GM18508 (cell line): ENCODE measurements around the gene FMNL2.
"Not testable (repeated sequence)": the region's sequence is repeated elsewhere in the genome, so short reads cannot be mapped to it uniquely, and the experiment has no call there.

Experiments used
- ATAC-seq: cut with Tn5 transposase; IDR thresholded peaks from one replicate; pipeline ENCODE4 v1.9.1; 2021; ENCODE audit warnings: moderate number of reproducible peaks; ENCODE audit not compliant: insufficient read depth, unreplicated experiment

Gene FMNL2

GRCh38 chr2:152369176-152369860 is 34.3 kb downstream of the FMNL2 start:
- no peak for ATAC-seq

DNA sequence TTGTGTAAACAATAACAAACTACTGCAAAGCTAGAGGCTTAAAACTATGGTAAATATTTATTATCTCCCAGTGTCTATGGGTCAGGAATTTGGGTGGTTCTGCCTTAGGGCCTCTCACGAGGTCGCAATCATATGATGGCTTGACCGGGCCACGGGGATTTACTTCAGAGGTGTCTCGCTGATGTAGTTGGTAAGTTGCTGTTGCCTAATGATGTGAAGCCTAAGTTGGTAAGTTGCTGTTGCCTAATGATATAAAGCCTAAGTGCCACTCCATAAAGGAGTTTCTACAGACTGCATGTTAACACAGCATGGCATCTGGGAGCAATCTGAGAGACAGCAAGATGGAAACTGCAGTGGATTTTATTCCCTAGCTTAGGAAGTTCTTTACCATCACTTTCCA is 35.8 kb downstream of the FMNL2 start:
- ATAC-seq = no peak

GRCh38 chr2:152372438-152372984 is 37.5 kb downstream of the FMNL2 start:
- no peak for ATAC-seq

DNA sequence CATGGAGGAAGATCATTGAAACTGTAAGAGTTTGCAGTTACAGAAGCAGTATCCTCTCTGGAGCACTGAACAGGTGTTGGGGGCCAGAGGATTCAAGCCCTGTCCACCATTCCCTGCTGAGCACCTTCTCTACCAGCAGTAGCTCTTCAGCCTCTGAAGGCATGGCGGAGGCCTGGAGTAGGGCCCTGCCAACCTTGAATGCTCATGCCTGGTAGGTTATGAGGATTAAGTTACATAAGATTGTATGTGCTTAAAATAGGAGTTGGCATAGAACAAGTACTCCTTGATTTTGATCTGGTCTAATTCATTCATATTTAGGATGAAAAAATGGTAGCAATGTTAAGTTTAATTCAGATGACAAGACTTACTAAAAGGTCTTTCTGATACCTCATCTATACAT is 40.2 kb downstream of the FMNL2 start:
- no peak for ATAC-seq

GRCh38 chr2:152376385-152376784 is 41.4 kb downstream of the FMNL2 start:
- no peak for ATAC-seq

DNA sequence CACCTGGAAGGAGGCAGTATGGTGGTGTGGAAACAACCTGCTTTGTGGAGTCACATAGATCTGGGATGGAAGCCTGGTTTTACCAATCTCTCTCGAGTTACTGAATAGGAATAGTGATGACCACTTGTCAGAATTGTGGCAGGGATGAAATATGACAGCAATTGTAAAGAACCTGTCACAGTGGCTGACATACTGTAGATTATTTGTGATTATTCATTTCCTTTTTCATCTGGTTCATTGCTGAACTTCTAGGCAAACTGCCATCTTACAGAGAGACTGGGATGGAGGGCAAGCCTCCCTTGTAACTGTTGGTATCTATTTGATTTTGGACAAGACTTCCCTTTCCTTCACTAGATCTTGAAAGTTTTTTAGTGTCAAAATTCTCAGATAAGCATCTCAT is 42.0 kb downstream of the FMNL2 start:
- no peak for ATAC-seq

DNA sequence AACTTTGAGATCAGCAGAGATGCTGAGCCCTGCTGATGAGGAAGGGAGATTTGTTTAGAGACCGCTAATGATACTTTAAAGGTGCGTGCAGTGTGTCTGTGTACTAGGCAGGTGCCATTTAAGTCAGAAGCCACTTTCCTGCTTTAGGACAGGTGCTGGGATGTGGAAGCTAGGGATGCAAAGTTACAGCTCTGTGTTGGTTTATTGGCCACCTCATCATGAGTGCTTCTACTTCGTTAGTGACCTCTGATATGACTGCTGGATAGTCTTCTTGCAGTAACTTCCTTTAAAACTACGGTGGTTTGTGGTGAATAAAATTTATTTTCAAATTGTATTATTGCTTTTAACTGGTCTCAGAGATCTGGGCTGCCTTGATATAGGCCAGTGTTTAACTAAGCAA is 44.1 kb downstream of the FMNL2 start:
- no peak for ATAC-seq

DNA sequence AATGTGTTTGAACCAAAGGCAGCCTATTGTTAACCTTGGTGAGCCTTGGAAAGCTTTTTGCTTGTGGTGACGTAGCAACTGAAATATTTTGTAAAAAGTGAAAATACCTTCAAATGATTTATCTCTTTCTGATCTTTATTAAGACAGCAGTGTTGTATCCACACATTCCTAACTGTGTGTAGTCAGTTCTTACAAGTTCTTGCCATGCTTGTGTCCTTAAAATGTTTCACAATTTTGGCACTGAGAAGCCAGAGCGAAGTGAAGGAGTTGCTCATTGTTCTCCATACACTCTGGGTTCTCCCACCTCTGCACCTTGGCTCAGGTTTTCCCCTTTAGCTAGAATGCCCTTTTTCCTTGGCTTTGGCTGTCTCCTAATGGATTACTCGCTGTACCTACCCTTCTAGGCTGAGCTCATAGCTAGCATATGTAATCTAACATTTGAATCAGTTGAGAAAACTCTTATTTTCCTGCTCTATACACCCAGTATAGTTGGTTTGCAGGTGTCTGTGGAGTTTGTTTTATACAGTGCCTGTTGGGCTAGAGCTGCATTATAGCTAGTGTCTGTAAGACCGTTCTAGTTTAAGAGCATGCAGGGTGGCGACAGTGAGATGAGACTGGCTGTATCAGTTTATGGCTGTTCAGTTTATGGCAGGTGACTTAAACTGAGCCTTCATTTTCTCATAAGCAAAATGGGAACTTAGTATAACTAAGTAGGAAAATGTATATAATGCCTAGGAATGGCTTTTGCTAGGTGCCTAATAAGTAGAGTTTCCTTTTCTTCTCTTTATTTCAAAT is 45.5 kb downstream of the FMNL2 start:
- no peak for ATAC-seq

DNA sequence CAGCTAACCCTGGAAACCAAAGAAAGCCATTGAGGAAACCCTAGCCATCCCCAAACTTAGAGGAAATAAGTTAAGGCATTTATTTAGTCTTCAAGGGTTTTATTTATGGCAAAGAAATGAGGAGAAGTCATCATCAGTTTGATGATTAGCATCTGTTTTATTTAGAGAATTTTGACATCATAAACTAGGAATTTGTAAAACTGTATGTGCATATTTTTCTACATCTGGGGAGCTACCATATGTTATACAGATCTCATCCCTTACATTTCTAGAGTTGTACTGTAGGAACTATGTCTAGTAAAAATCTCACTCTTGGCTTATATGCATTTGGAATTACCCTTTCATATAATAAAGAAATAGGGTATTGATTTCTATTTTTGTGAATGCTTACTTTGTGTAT is 48.7 kb downstream of the FMNL2 start:
- no peak for ATAC-seq

- no peak for ATAC-seq
Observed at GRCh38 chr2:152384992-152385391, 50.0 kb downstream of the FMNL2 start.

DNA sequence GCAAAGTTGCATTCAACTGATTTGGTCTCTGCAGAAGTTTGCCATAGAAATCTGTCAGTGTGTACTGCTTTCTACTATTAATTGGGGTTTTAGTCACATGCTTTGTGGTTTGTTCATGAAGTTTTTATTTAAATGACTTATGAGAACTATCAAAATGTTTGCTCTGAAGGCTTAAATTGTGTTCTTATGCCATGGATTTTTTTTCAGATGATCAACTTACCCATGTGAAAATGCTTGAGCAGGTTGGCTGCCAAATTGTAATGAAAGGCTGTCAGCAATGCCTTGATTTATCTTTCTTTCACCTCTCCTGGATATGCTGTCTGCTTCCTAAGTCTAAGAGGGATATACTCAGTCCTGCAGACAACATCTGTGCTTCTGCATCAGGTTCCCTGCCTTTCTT is 50.7 kb downstream of the FMNL2 start:
- ATAC-seq = no peak

GRCh38 chr2:152386266-152386665 is 51.3 kb downstream of the FMNL2 start:
- no peak for ATAC-seq

DNA sequence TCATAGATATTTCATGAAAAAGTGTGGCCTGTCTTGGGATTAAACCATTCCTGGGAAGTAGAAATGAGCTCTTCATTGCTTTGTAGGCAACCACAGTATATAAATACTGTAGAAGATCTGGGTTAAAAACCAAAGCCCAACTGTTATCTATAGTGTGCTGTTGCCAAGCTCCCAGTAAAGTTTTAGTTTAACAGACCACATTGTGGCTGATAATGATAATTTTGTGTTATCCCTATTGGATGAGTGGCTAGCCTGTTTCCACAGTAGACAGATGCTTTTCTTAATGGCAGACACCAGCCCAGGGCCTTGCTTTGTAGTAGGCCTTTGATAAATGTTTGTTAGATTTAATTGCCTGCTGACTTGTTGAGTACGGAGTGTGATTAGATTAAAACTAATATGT is 52.1 kb downstream of the FMNL2 start:
- ATAC-seq = no peak

GRCh38 chr2:152388269-152388668 is 53.3 kb downstream of the FMNL2 start:
- not testable (repeated sequence) for ATAC-seq

- no peak for ATAC-seq
Observed at GRCh38 chr2:152389483-152389882, 54.5 kb downstream of the FMNL2 start.

DNA sequence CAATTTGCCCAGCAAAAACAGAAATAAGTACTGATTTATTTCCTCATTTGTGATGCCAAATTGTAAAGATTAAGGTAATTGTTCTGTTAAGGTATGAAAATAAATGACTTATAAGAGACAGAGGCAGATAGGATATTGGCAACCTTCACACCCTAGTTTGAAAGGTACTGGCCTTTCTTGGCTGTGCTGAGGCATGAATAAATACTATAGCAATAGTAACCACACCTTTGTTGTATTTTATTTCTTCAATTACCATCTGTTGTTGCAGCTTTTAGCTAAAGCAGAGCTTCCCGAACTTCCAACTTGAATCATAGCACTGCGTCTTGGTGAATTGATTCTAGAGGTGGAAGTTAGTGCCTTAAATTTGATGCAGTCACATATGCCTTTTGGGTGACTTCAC is 55.9 kb downstream of the FMNL2 start:
- no peak for ATAC-seq

GRCh38 chr2:152391318-152391717 is 56.3 kb downstream of the FMNL2 start:
- ATAC-seq = no peak

- ATAC-seq = no peak
Observed at GRCh38 chr2:152393377-152393776, 58.4 kb downstream of the FMNL2 start.

DNA sequence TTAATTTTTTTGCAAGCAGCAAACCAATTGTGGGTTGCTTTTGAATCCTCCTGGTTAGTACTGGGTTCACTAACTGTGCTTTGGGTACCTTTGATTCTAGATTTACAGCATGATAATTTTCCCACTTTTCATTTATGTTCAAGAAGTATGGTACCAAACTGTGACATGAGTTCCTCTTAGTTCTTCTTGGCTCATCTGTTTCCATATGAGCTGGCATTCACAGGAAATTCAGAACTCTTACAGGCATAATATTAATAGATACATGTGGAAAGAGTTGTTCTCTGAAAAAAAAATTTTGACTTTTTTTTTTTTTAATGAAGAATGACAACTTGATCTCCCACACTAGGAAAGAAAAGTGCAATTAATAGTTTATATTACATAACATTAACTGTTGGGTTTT is 59.4 kb downstream of the FMNL2 start:
- no peak for ATAC-seq

DNA sequence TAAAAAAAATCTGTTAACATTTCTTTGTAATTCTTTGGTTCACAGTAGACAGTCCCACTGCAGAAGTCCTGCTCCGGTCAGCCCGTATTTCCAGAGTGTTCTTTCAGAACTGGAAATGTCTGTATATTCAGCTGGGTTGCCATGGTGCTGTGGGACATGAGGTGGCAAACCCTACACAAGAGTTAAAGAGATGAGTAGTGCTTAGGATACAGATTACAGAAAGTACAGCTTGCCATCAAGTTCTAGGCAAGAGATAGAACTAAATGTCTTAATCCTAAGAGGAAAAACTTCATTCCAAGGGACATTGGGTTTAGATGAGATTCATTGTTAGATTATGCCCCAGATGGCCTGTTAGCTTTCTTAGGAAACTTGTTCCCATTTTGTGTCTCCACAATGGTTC is 60.1 kb downstream of the FMNL2 start:
- no peak for ATAC-seq

DNA sequence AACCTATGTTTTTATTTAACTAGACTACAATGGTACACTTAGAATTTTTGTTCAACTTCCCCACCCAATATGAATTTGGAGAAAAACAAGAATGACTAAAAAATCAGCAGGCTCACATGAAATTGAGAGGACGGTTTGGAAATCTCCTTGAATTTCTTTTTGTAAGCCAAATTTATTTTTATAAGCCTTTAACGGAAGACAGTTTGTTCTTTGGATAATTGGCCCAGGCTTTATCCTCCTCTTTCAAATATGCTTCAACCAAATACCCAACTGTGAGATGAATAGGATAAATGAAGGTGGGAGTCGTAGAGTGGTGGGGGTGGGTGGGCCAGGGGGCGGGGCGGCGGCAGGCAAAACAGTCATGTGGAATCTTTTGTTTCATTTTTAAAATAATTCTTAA is 60.6 kb downstream of the FMNL2 start:
- ATAC-seq = no peak

- ATAC-seq = no peak
Observed at GRCh38 chr2:152396051-152396511, 61.1 kb downstream of the FMNL2 start.
